Fibroblast of the conjunctiva (primary cell): Measurements from ENCODE around the gene RNF144A.
A peak's percentile ranks its signal among the peaks of the same experiment; 100 is the strongest.

ENCODE experiments used
- DNase-seq: peaks from one replicate; pipeline ENCODE4 v3.0.0-alpha.2; 2010; ENCODE audit warnings: low read depth

RNF144A gene

GRCh38 chr2:7007846-7008741 is 90.9 kb downstream of the RNF144A start:
- peak; percentile 53 for DNase-seq

DNA sequence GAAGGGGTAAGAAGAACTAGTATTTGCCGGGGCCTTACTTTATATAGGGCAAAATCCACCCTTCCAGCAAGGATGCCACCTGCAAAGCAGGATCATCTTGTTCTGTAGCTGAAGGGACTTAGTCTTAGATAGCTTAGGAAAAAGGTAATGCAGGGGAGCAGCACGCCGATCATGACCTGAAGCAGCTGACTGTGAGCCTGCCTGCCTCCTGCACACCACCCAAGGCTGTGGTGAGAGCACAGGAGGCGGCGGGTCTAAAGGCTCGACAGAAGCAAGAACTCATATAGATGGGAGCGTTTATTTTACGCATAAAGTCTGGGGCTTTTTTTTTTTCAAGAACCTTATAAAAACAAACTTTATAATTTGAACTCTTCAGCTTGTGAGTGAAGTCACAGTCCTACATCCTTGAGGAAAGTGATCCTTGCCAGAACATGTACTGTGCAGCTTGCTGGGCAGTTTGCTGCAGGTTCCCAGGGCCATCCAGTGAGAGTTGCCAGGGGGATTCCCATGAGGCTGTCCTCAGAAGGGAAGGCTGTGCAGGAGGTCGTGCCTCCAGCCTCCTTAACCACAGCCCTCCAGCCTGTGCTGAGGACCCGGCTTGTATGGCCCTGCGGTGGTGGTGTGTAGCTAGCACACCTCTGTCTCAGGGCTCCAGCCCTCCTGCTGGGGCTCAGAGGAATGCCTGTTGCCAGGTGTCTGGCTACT is 92.1 kb downstream of the RNF144A start:
- no peak for DNase-seq

- DNase-seq = peak; percentile 72
Measured at GRCh38 chr2:7010391-7011054, 93.3 kb downstream of the RNF144A start.

DNA sequence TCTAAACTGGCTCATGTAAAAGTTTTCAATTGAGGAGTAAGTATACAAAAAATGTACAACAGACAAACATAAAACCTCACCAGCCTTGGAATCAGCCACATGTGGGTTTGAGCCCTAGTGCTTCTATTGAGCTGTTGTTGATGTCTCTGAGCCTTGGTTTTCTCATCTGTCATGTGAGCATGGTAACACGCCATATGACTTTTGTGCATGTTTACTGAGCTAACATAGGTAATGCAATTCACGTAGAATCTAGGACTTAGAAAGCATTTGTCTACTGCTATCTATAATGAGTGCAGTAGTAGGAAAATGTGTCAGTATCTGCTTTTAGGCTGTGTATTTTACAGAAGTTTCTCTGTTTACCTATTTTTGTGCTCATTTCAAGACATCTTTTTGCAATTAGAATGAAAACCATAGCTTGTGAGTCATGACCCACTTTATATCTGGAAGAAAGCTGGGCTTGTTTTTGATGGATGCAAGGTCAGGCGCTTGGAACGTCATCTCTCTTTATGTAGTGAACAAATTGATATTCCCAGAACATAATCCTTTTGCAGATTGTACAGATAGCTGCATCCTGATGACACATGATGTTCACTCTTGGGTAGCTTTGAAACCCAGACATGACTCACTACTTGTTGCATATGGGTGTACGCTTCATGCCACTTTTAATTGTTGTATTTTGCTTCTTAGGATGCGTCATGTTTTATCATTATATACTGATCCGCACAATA is 94.3 kb downstream of the RNF144A start:
- DNase-seq = peak; percentile 87

GRCh38 chr2:7012141-7012764 is 95.0 kb downstream of the RNF144A start:
- no peak for DNase-seq

GRCh38 chr2:7013471-7014160 is 96.4 kb downstream of the RNF144A start:
- no peak for DNase-seq

DNA sequence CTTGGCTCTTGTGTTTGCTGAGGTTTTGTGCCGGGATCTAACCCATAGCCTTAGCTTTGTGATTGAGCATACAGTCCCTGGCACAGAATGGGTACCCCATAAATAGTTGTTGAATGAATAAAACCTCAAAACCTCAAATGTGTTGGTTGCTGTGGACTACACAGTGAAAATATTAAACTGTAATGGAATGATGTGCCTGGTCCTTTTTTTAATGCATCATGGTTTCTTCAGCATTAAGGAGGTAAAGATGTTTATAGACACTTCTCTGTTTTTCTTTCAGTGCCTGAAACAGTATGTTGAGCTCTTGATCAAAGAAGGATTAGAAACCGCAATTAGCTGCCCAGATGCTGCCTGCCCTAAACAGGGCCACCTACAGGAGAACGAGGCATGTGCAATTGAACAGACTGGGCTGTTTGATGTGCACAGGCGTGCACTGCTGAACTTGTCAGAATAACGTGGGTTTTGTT is 97.0 kb downstream of the RNF144A start:
- DNase-seq = no peak

- no peak for DNase-seq
Measured at GRCh38 chr2:7015007-7015950, 98.1 kb downstream of the RNF144A start.

DNA sequence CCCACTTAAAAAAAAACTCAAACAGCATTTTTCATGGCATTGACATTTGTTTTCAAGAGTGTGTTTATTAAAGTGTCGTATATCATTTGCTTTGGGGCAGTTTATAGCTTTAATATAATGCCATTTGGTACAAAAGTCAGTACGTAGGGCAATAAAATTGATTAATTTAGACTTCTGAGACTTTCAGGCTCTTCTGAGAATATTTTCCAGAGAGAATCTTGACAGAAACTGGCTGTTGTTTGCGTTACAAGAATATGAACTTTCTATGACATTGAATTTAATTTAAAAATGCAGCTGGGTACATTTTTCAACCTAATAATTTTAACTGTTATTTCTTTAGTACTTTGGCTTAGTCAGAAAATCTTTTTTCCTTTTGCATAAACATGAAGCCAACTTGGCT is 98.9 kb downstream of the RNF144A start:
- DNase-seq = no peak

DNA sequence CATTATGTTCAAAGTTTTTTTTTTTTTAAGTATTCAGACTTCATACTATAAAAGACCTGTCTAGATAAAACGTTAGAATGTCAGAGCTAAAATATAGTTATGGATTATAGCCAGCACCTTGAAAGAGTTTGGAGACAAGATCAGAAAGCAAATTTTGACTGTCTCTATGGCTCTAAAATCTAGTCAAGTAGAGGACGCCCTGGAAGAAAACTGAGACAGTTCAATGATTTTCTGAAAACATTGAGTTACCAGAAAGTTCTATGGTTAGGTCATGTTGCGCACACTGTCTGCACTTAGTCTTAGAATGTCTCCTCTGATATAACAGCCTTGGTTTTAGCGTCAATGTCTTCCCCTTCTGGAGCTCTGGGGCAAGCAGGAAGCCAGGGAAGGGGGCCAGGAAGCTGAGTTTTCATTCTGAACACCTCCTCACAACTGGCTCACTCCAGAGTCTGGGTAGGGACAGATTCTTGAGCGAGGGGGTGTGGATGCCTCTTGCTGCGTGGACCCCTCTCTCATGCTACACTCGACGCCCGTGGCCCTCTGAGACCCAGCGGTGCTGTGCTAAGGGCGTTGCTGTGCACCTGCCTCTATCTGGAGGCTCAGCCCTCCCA is 99.5 kb downstream of the RNF144A start:
- DNase-seq = no peak

GRCh38 chr2:7017671-7018281 is 100.6 kb downstream of the RNF144A start:
- DNase-seq = no peak

GRCh38 chr2:7018282-7018701 is 101.1 kb downstream of the RNF144A start:
- no peak for DNase-seq

- DNase-seq = no peak
Measured at GRCh38 chr2:7018767-7019166, 101.6 kb downstream of the RNF144A start.

DNA sequence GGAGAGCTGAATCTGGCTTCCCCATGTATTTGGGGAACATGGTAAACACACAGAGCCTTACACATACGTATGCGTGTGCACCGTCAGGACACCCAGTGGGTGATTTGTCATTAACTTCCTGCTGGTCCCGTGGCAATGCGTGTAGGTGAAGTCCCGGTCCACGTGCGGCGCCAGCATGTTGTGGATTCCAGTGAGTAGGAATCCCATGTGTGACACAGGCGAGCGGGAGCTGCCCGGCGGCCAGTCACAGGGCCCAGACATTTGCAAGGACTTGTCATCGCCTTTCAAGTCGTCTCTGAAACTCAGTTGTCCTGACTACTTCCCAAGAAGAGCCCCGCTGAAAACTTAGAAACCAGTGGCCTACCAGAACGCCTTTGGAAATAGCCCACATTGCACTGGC is 102.0 kb downstream of the RNF144A start:
- no peak for DNase-seq

GRCh38 chr2:7020059-7020458 is 102.8 kb downstream of the RNF144A start:
- DNase-seq = no peak

- DNase-seq = no peak
Measured at GRCh38 chr2:7020468-7020867, 103.3 kb downstream of the RNF144A start.

DNA sequence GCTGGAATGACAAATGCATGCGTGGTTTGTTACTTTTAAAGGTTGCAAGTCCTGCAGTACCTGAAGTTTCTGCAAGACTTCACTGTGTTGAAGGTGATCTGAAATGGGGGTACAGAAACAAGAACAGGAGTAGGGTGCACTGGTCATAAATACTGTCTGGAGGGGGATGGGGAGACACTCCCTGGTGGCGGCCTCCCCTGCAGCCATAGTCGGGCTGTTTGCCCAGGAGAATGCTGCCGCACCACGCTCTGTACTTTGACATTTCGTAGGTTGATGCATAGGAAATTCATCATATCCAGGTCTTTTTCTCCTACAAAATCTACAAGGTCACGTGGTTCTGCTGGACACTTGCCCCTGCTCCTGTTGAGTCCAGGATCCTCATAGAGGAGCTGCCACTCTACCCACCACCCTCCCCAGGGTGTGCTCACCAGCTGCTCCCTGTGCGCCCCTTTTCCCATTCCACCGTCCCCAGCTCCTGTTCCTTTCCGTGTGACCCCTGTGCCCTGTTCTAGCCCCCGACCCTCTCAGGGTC is 103.8 kb downstream of the RNF144A start:
- DNase-seq = no peak
